HL-60 (cell line): ENCODE measurements around the gene MAP4K4.
A peak's percentile ranks its signal among the peaks of the same experiment; 100 is the strongest.
"Not testable (repeated sequence)": the region's sequence is repeated elsewhere in the genome, so short reads cannot be mapped to it uniquely, and the experiment has no call there.

Experiments used
- DNase-seq, 2 experiments: peaks; one replicate each; pipeline ENCODE4 v3.0.0-alpha.2; 2010 to 2020; ENCODE audit warnings: low read depth in 1 of 2, low spot score in 1 of 2
- H3K27ac ChIP-seq: fragments of 250-450 bp; sonication (Bioruptor Pico); replicated peaks from 2 replicates; pipeline ENCODE4 v1.5.1; 2020; ENCODE audit warnings: mild to moderate bottlenecking, moderate library complexity
- H3K27me3 ChIP-seq: fragments of 250-450 bp; sonication (Bioruptor Pico); 2 replicates; pipeline ENCODE4 v1.5.1; 2021; ENCODE audit warnings: mild to moderate bottlenecking, moderate library complexity; ENCODE audit not compliant: insufficient read depth, poor library complexity, severe bottlenecking
- H3K4me3 ChIP-seq: replicated peaks from 2 replicates; pipeline ENCODE4 v1.5.1; 2011; ENCODE audit warnings: mild to moderate bottlenecking, control low read depth, low read length; ENCODE audit not compliant: insufficient read depth
- CTCF ChIP-seq: IDR thresholded peaks from one replicate; pipeline ENCODE4 v1.5.1; 2011; ENCODE audit warnings: low read length, control low read depth, inconsistent platforms; ENCODE audit not compliant: insufficient read depth
- GABPA ChIP-seq: IDR thresholded peaks from 2 replicates; pipeline ENCODE4 v1.6.1; 2012; ENCODE audit warnings: low read depth
- POLR2AphosphoS5 ChIP-seq: IDR thresholded peaks from 2 replicates; pipeline ENCODE4 v1.6.1; 2012; ENCODE audit warnings: low read depth
- SPI1 ChIP-seq: IDR thresholded peaks from 2 replicates; pipeline ENCODE4 v1.6.1; 2012; ENCODE audit warnings: low read depth, mild to moderate bottlenecking, borderline replicate concordance
- TF ChIP-seq, protein P1 (sequence below): IDR thresholded peaks from 2 replicates; pipeline ENCODE4 v1.6.1; 2012; ENCODE audit warnings: low read depth; ENCODE audit not compliant: insufficient replicate concordance

MAP4K4 gene

GRCh38 chr2:101921953-101922325, 224.4 kb downstream of the MAP4K4 start:
- H3K27ac ChIP-seq: no peak overlapping the region; the same call in 1 of the 2 replicates
- TF ChIP-seq CTCF (no peak), GABPA (no peak), POLR2AphosphoS5 (no peak), SPI1 (no peak)
- TF ChIP-seq, protein P1, sequence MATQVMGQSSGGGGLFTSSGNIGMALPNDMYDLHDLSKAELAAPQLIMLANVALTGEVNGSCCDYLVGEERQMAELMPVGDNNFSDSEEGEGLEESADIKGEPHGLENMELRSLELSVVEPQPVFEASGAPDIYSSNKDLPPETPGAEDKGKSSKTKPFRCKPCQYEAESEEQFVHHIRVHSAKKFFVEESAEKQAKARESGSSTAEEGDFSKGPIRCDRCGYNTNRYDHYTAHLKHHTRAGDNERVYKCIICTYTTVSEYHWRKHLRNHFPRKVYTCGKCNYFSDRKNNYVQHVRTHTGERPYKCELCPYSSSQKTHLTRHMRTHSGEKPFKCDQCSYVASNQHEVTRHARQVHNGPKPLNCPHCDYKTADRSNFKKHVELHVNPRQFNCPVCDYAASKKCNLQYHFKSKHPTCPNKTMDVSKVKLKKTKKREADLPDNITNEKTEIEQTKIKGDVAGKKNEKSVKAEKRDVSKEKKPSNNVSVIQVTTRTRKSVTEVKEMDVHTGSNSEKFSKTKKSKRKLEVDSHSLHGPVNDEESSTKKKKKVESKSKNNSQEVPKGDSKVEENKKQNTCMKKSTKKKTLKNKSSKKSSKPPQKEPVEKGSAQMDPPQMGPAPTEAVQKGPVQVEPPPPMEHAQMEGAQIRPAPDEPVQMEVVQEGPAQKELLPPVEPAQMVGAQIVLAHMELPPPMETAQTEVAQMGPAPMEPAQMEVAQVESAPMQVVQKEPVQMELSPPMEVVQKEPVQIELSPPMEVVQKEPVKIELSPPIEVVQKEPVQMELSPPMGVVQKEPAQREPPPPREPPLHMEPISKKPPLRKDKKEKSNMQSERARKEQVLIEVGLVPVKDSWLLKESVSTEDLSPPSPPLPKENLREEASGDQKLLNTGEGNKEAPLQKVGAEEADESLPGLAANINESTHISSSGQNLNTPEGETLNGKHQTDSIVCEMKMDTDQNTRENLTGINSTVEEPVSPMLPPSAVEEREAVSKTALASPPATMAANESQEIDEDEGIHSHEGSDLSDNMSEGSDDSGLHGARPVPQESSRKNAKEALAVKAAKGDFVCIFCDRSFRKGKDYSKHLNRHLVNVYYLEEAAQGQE: no peak
- DNase-seq: no peak
- H3K4me3 ChIP-seq: no peak overlapping the region
- no peaks in the 10 kb centered on the region for H3K27me3 ChIP-seq

- not testable (repeated sequence) for DNase-seq, H3K4me3 ChIP-seq, H3K27me3 ChIP-seq, H3K27ac ChIP-seq
Measured at GRCh38 chr2:101924311-101924710, 226.8 kb downstream of the MAP4K4 start.

DNA sequence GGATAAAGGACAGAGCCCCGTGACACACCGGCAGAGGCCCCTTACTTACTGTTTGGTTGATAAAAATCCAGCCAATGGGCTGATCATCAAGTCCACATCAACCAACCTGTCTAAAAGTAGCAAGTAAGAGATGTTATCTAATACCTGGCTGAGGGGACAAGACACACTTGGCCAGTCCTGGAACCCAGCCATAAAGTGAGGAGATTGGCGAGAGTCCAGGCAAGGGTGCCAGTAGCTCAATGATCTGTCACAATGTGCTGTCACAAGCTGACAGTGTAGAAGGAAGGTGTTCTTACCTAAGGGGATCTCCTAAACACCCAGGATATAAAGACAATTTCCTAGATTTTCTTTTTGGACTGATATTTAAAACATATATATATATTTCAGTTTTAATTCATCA, 232.5 kb downstream of the MAP4K4 start:
- TF ChIP-seq GABPA (no peak), CTCF (no peak), POLR2AphosphoS5 (no peak), SPI1 (no peak)
- TF ChIP-seq, protein P1: no peak
- no peak for DNase-seq
- no peaks in the 10 kb centered on the region for H3K27me3 ChIP-seq

GRCh38 chr2:101930847-101931246, 233.3 kb downstream of the MAP4K4 start:
- Histone ChIP-seq H3K4me3 (no peak overlapping the region), H3K27ac (peak overlapping the region; percentile 66), H3K27me3 (no peaks in the 10 kb centered on the region)
- DNase-seq: no peak
- TF ChIP-seq GABPA: no peak
- TF ChIP-seq SPI1: no peak

More for the DNA sequence above, 232.5 kb downstream of the MAP4K4 start:
- Histone ChIP-seq H3K4me3 (no peak overlapping the region), H3K27ac (no peak overlapping the region)

DNA sequence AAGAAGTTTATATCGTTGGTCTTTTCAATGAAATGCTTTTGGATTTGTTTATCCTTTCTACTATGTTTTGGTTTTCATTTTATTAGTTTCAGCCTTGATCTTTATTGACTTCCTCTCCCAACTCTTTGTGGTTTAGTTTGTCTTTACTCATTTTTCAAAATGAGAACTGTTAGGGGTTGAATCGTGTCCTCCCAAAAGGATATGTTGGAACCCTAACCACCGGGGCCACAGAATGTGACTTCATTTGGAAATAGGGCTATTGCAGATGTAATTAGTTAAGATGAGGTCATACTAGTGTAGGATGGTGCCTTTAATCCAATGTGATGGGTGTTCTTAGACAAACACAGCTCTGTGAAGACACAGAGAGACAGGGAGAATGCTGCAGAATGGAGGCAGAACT, 233.9 kb downstream of the MAP4K4 start:
- peak; percentile 59 to 84 for DNase-seq
- no peaks in the 10 kb centered on the region for H3K27me3 ChIP-seq
- TF ChIP-seq, protein P1: no peak
- peak; percentile 78 for TF ChIP-seq SPI1
- TF ChIP-seq POLR2AphosphoS5: peak; percentile 48; the same call in 1 of the 2 replicates
- peak; percentile 29; the same call in 1 of the 2 replicates for TF ChIP-seq GABPA
- no peak for TF ChIP-seq CTCF

DNA sequence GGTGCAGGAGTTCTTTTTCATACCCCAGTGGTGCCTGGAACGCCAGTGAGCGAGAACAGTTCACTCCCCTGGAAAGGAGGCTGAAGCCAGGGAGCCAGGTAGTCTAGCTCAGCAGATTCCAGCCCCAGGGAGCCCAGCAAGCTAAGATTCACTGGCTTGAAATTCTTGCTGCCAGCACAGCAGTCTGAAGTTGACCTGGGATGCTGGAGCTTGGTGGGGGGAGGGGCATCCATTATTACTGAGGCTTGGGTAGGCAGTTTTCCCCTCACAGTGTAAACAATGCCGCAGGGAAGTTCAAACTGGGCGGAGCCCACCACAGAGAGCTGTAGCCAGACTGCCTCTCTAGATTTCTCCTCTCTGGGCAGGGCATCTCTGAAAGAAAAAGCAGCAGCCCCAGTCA, 238.3 kb downstream of the MAP4K4 start:
- H3K4me3 ChIP-seq, DNase-seq, H3K27me3 ChIP-seq, H3K27ac ChIP-seq: not testable (repeated sequence)

More for the DNA sequence above, 233.9 kb downstream of the MAP4K4 start:
- H3K4me3 ChIP-seq: no peak overlapping the region
- peak overlapping the region; percentile 66 for H3K27ac ChIP-seq
